HG02938 (cell line): Measurements from ENCODE around the gene WDR44.
A peak's percentile ranks its signal among the peaks of the same experiment; 100 is the strongest.
"Not testable (repeated sequence)": the region's sequence is repeated elsewhere in the genome, so short reads cannot be mapped to it uniquely, and the experiment has no call there.

Experiments used
- ATAC-seq: cut with Tn5 transposase; IDR thresholded peaks from one replicate; pipeline ENCODE4 v1.9.1; 2021; ENCODE audit warnings: mild to moderate bottlenecking, moderate library complexity; ENCODE audit not compliant: unreplicated experiment

WDR44 gene

GRCh38 chrX:118360429-118361125, 14.7 kb downstream of the WDR44 start:
- no peak for ATAC-seq

GRCh38 chrX:118364261-118364660, 18.4 kb downstream of the WDR44 start:
- ATAC-seq: no peak

- no peak for ATAC-seq
Observed at GRCh38 chrX:118367338-118367737, 21.4 kb downstream of the WDR44 start.

GRCh38 chrX:118368398-118368797, 22.5 kb downstream of the WDR44 start:
- no peak for ATAC-seq

- no peak for ATAC-seq
Observed at GRCh38 chrX:118370921-118371624, 25.2 kb downstream of the WDR44 start.

GRCh38 chrX:118373538-118373937, 27.6 kb downstream of the WDR44 start:
- no peak for ATAC-seq

GRCh38 chrX:118383120-118383519, 37.2 kb downstream of the WDR44 start:
- no peak for ATAC-seq

GRCh38 chrX:118392716-118393115, 46.8 kb downstream of the WDR44 start:
- ATAC-seq: peak; percentile 52

GRCh38 chrX:118396113-118396512, 50.2 kb downstream of the WDR44 start:
- ATAC-seq: no peak

- no peak for ATAC-seq
Observed at GRCh38 chrX:118418811-118419251, 72.9 kb downstream of the WDR44 start.

GRCh38 chrX:118420462-118420861, 74.6 kb downstream of the WDR44 start:
- peak; percentile 49 for ATAC-seq

- ATAC-seq: peak; percentile 97
Observed at GRCh38 chrX:118423558-118423957, 77.7 kb downstream of the WDR44 start.

- ATAC-seq: no peak
Observed at GRCh38 chrX:118432799-118433198, 86.9 kb downstream of the WDR44 start.

- ATAC-seq: no peak
Observed at GRCh38 chrX:118437283-118437682, 91.4 kb downstream of the WDR44 start.

GRCh38 chrX:118448273-118448783, 102.4 kb downstream of the WDR44 start:
- no peak for ATAC-seq

- no peak for ATAC-seq
Observed at GRCh38 chrX:118455013-118455412, 109.1 kb downstream of the WDR44 start.

GRCh38 chrX:118459494-118459893, 113.6 kb downstream of the WDR44 start:
- no peak for ATAC-seq

- no peak for ATAC-seq
Observed at GRCh38 chrX:118464501-118464900, 118.6 kb downstream of the WDR44 start.

GRCh38 chrX:118468122-118468521, 122.2 kb downstream of the WDR44 start:
- ATAC-seq: no peak

- ATAC-seq: not testable (repeated sequence)
Observed at GRCh38 chrX:118470721-118471347, 124.9 kb downstream of the WDR44 start.

- ATAC-seq: no peak
Observed at GRCh38 chrX:118474586-118474985, 128.7 kb downstream of the WDR44 start.

GRCh38 chrX:118475903-118476302, 130.0 kb downstream of the WDR44 start:
- ATAC-seq: no peak
